Fibroblast of gingiva (primary cell): ENCODE results near the gene BRF1.

Experiments used
- DNase-seq: peaks from one replicate; pipeline ENCODE4 v3.0.0-alpha.2; 2011; ENCODE audit warnings: low read depth

Gene BRF1

DNA sequence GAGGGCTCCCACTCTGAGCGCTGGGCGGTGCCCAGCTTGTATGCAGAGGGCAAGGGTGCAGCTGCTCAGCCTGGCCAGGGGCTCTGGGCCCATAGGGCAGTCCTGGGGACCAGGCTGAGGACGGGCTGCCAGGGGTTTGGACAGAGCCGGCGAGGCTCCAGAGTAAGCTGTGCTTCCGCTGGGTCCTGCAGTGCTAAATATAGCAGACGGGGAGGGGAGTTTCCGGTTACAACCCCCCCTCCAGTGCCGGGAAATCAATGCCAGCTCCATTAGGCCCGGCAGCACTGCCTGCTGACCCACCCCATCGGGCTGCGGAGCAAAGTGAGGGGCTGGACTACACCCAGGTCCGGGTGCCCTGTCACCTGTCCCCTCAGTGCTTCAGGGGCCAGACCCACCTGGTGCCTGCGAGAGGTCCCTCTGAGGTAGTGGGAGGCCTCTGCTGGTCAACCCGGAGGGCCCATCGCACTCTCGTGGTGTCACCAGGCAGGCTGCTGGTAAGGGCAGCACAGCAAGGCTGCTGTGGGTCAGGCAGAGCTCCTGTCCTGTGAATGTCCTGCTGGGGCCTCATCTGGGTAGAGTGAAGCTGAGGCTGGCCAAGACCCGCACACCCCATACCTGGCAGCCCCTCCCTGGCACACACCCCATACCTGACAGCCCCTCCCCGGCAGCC is 129.7 kb downstream of the BRF1 start:
- no peak for DNase-seq

DNA sequence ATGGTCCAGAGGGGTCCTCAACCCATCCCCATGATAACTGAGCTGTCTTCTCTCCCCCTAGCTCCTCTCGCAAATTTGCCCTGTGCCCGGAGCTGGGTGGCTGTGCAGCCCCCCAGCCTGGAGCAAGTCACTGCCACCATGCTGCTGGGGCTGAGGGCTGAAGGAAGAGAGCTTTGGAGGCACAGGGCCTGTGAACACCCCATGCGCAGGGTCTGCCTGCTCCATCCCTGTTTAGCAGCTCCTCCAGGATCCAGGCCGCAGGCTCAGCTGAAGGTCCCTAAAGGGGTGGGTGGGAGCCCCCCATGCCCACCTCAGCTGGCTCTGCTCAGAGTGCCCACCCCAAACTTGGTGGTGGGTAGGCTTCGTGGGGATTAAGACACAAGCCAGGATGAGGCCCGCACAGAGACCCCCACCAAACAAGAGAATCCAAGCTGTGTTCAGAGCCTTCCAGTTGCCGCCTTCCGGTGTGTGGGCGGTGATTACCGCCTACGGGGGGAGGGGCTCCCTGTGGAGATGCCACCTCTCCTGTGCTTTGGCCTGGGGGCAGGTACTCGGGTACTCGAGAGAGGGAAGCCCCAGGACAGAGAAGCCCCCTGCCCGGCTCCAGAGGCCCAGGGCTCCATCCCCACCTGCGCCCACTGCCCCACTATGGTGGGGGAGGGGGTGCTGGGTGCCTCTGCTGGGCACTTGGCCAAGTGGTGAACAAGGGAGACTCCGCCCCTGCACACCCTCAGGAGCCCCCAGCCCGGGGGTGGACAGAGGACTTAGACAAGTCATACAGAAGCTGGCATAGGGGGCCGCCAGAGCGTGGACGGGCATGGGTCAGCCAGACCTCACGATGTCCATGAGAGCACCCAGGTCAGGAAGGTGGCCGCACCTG is 130.8 kb downstream of the BRF1 start:
- DNase-seq: no peak

DNA sequence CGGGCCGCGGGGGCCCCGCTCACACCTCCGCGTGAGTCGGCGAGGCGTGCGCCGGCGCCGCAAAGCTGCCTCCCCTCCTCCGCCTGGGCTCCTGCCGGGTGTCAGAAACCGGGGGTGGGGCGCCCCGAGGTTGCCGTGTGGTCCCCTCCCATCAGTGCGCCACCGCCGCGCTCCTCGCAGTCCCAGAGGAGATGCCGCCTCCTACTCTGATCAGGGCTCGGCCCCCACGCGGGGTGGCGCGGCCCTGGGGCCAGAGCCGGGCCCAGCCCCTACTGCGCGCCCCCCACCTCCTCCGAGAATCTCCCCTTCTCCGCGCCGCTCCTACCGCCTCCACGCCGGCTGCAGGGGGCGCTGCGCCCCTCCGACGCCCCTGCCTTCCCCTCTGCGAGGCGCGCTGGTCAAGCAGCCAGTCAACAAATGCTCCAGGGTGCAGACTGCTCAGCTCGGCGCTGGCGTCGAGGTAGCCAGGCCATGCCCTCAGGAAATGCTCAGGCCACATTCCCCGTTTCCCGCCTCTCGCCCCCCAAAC is 131.8 kb downstream of the BRF1 start:
- no peak for DNase-seq

- no peak for DNase-seq
Observed at GRCh38 chr14:105168496-105168978, 132.3 kb downstream of the BRF1 start, which contains the start of gene JAG2. JAG2 (minus strand) TSS chr14:105168776; CDS start chr14:105168420, 356 bp downstream.

GRCh38 chr14:105168093-105168420 is 132.7 kb downstream of the BRF1 start:
- DNase-seq: no peak

DNA sequence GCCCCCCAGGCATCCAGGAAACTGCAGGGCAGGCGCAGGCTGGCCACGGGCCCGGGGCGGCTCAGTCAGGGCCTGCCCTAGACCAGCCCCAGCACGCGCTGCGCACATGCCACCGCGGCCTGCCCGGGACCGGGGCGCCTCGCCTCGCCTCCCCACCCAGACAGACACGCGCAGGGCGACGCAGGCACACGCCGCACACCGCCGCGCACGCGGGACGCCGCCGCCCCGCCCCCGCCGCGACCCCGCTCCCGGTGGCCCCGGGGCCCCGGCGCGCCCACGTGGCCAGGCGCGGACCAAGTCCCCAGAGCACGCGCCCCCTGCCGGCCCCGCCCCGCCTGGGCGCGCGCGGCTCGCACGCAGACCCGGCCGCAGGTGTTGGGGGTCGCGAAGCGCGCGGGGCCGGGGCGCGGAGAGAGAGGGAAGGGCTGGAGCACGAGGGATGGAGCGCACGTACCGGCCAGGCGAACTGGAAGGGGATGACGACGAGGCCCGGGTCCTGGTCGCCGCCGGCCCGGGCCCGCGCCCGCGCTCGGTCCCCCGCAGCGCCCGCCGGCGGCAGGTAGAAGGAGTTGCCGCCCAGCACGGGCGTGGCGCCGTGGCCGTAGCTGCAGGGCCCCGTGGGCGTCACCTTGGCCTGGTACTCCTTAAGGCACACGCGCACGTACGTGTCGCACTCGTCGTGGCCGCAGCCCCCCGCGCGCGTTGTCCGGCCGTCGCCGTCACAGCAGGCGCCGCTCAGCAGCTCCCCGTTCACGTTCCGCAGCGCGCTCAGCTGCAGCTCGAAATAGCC is 133.3 kb downstream of the BRF1 start:
- DNase-seq: no peak

DNA sequence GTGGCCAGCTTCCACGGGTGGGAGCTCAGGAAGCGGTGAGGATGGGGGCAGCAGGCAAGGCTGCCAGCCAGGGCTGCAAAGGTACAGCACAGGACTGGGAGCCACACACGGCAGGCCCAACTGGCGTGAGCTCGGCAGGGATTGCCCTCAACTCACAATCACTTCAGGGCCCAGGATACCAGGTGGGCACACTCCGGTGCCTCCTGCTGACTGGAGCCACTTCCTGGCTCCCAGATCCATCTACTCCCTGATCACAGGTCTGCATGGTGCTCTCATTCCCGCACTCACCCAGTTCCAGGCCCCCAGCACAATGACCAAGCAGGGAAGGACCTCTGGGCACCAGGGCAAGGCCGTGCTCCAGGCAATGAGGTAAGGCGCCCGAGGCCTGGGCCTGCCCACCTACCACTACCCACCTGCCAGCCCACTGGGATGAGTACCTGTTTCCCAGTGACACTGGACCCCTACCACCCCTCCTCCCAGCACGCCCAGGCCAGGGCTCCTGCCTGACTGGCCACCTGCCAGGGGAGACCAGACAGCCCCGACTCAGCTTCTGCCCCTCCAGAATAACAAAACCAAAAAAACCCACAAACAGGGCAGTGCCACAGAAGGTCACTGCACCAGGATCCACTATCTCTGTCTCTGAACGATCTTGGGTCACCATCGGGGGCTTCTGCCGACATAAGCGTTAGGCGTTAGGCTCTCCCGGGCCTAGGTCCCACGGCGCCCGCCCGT is 134.1 kb downstream of the BRF1 start:
- no peak for DNase-seq

DNA sequence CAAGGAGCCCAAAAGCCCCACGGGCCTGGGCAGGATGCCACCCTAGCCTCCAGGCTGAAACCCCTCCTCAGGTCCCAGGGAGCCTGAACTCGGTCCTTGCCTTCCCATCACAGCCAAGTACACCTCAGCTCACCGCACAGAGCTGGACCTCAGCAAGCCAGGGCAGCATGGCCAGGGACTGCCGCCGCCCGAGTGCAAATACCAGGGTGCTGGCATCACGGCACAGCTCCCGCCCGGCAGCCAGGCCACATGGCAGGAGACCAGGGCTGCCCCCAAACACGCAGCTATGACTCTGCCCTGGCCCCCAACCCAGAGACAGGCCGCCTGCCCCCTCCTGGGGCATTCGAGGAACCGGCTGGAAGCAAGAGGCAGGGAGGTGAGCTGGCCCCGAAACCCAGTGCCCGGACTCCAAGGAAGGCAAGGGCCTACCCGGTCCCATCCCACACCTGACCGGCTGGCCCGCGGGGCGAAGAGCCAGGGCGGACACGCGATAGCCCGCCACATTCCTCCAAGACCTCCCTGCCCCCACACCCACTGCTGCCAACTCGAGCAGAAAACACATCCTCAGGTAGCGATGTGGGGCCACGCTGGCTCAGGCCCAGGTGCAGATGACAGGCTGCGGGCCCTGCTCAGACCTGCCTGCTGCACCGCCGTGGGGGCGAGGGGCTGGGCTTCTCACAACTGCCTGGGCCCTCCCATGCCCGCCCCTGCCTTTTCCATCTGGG is 134.9 kb downstream of the BRF1 start:
- DNase-seq: no peak

GRCh38 chr14:105165134-105165704 is 135.6 kb downstream of the BRF1 start:
- no peak for DNase-seq

- DNase-seq: no peak
Observed at GRCh38 chr14:105163040-105163742, 137.6 kb downstream of the BRF1 start.

DNA sequence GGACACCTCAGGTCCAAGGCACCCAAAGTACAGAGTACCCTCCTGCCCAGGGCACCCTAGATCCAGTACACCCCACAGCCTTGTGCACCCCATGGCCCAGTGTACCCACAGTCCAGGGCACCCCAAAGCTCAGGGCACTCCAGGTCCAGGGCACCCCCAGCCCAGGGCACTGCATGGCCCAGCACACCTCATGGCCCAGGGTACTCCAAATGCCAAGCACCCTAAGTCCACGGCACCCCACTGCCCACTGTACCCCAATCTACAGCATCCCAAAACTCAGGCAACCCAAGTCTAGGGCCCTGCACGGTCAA is 138.2 kb downstream of the BRF1 start:
- no peak for DNase-seq

DNA sequence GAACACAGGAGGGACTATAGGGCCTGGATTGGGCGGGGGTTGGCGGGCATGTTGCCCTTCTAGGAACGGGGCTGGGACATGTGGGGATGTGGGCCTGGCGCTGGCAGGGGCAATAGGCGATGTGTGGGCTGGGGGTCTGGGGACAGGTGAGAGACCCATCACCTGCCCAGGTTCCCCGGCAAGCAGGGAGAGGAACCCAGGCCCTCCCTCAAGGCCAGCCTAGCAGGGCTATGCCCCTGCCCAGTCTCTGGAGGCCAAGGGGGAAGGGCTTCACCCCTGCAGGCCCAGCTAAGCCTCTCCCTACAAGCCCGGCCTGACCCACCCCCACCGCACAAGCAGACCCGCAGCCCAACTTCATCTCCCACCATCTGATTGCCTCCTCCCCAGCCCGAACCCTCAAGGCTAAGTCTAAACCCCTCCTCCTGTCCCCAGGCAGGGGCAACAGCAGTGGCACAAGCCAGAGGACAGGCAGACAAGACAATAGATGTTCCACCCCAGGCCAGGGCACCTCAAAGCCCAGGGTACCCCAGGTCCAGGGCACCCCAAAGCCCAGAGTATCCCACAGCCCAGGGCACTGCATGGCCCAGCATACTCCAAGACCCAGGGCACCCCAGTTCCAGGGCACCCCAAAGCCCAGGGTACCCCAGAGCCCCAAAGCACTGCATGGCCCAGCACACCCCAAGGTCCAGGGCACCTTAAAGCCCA is 138.7 kb downstream of the BRF1 start:
- DNase-seq: no peak

DNA sequence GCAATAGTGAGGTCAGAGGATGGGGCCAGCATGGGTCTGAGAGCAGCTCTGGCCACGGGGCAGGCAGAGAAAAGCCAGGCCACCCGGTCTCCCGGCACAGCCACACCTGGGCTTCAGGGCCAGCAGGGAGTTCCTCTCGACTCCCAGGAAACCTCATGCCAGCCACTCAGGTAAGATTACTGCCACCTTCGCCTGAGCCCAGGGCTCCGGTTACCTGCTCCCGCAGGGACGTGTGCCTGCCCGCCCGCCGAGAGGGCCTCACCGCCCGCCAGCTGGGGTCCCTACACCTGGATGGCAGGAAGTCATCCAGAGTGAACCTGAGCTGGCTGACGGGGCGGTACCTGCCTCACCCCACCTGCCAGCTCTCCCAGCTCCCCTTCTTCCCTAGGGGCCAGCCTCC is 139.5 kb downstream of the BRF1 start:
- DNase-seq: no peak

DNA sequence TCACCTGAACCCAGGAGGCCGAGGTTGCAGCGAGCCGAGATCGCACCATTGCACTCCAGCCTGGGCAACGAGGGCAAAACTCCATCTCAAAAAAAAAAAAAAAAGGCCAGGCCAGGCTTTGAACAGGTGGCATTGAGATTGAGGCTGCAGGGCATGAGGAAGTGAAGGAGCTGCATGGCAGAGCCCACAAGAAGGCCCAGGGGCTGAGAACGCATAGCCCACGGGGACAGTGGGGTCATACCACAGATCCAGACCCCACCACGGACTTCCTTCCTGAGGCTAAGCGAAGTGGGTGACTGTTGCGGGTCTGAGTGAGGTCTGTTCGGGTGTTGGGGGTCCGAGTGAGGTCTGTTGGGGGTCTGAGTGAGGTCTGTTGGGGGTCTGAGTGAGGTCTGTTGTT is 140.0 kb downstream of the BRF1 start:
- no peak for DNase-seq

- no peak for DNase-seq
Observed at GRCh38 chr14:105159344-105159743, 141.5 kb downstream of the BRF1 start.
